ENCODE results near the gene PADI3. TPM values are rescaled to one million over a fixed set of nuclear protein-coding genes. Genes with fewer than 3 reads are reported as not detected.

PADI3 gene
- total RNA-seq, 4 donors from 2014 or later, result 2.4 to 11.2 (median 2.7) TPM; not detected in 1

DNA sequence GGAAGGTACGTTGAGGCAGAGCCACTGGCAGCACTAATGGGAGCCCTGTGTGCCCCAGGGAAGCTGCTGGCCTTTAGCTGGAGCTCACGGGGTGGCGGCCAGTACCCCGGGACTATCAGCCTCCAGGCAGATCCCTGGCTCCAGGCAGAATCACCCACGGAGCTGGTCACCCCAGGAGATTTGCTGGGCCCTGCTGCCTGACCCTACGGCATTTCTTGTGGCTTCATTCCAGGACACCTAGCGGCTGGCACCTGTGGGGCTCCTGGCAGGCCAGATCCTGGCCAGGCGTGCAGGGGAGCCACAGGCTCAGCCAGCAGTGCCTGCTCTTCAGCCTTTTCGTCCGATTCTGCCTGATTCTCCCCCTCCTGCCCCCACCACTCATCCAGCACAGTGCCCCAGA, 36.9 kb upstream of the PADI3 start:
- DNase-seq (ENCODE audit: low spot score in 2 of 2), result no peak
- WGBS, result 51% methylated on average over 4 of the region's 10 CpGs
- no peak for TF ChIP-seq POLR2A (IDR thresholded peaks at IDR 0.05)
- TF ChIP-seq, protein P1, sequence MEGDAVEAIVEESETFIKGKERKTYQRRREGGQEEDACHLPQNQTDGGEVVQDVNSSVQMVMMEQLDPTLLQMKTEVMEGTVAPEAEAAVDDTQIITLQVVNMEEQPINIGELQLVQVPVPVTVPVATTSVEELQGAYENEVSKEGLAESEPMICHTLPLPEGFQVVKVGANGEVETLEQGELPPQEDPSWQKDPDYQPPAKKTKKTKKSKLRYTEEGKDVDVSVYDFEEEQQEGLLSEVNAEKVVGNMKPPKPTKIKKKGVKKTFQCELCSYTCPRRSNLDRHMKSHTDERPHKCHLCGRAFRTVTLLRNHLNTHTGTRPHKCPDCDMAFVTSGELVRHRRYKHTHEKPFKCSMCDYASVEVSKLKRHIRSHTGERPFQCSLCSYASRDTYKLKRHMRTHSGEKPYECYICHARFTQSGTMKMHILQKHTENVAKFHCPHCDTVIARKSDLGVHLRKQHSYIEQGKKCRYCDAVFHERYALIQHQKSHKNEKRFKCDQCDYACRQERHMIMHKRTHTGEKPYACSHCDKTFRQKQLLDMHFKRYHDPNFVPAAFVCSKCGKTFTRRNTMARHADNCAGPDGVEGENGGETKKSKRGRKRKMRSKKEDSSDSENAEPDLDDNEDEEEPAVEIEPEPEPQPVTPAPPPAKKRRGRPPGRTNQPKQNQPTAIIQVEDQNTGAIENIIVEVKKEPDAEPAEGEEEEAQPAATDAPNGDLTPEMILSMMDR (IDR thresholded peaks at IDR 0.05), result no peak
- no peak for TF ChIP-seq EP300 (IDR thresholded peaks at IDR 0.05)
- no peak for TF ChIP-seq POLR2AphosphoS5 (IDR thresholded peaks at IDR 0.05)
- Histone ChIP-seq H3K4me1 (peaks cover 17% of the 10 kb centered on the region), H3K4me3 (no peak overlapping the region), H3K9me3 (no peaks in the 10 kb centered on the region), H3K27ac (no peak overlapping the region), H3K36me3 (no peaks in the 10 kb centered on the region), H3K27me3 (peaks cover 41% of the 10 kb centered on the region)

DNA sequence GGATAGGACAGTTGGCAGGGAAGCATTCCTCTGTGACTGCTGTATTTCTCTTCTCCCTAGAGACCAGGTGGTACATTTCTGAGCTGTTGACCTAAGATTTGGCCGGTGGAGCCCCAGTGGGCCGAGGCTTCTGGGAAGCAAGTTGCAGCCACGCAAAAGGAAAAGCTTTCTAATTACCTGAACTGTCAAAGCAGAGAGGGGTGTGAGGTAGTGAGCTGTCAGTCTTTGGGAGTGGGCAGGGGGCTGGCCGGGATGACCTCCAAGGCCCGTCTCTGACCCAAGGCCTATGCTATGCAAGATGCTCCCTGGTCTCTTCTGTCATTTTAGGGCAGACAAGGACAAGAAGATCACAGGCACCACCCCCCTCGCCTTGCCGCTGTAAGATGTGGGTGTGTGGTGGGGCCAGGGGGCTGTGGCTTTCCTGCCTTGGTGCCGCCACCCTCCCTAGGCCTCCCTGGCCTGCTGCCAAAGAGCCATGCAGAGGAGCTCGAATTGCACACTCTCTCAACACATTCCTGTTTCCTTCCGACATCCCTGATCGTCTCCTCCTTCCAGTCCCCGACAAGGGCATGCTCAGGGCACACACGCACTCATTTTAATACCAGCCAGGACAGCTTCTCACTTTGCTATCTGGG, 36.3 kb upstream of the PADI3 start:
- no peak overlapping the region for H3K4me3 ChIP-seq
- H3K27me3 ChIP-seq, result peaks cover 41% of the 10 kb centered on the region
- H3K4me1 ChIP-seq, result peaks cover 17% of the 10 kb centered on the region
- H3K9me3 ChIP-seq, result no peaks in the 10 kb centered on the region
- WGBS, result 37% methylated on average over 13 of the region's 13 CpGs
- DNase-seq (ENCODE audit: low spot score in 2 of 2), result no peak
- no peak for TF ChIP-seq POLR2AphosphoS5 (IDR thresholded peaks at IDR 0.05)
- TF ChIP-seq, protein P1 (IDR thresholded peaks at IDR 0.05), result no peak
- no peak for TF ChIP-seq EP300 (IDR thresholded peaks at IDR 0.05)
- no peak for TF ChIP-seq POLR2A (IDR thresholded peaks at IDR 0.05)
- no peaks in the 10 kb centered on the region for H3K36me3 ChIP-seq
- H3K27ac ChIP-seq, result no peak overlapping the region

DNA sequence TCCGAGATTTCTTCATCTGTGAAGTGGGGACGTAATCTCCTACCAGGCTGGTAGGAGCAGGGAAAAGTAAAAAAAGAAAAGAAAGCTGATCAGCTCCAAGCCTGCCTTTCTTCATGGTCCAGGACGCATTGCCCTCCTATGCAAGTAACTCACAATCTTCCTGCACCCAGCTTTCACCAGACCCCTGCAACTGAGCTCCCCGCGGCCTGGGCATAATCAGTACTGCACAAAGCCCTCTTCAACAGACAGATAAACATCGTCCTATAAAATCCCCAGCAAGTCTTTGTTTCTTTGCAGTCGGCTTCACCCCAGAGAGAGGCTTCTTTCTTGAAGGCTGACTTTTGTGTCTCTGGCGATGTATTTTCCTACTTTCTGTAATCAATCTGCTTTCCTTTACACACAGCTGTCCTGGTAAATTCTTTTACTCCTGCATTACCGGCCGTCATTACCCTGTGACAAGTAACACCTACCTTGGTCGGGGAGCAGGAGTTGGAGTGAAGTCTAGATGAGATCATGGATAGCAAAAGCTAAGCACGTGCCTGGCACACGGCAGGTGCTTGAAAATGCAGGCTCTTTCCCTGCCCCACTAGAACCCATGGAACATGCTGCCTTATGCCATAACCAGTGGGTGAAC, 35.6 kb upstream of the PADI3 start:
- Histone ChIP-seq H3K4me1 (peaks cover 17% of the 10 kb centered on the region), H3K27ac (no peak overlapping the region), H3K36me3 (no peaks in the 10 kb centered on the region), H3K27me3 (peaks cover 41% of the 10 kb centered on the region), H3K4me3 (no peak overlapping the region), H3K9me3 (no peaks in the 10 kb centered on the region)
- TF ChIP-seq, protein P1 (IDR thresholded peaks at IDR 0.05), result no peak
- WGBS, result 57% methylated on average over 13 of the region's 13 CpGs
- no peak for DNase-seq (ENCODE audit: low spot score in 2 of 2)

DNA sequence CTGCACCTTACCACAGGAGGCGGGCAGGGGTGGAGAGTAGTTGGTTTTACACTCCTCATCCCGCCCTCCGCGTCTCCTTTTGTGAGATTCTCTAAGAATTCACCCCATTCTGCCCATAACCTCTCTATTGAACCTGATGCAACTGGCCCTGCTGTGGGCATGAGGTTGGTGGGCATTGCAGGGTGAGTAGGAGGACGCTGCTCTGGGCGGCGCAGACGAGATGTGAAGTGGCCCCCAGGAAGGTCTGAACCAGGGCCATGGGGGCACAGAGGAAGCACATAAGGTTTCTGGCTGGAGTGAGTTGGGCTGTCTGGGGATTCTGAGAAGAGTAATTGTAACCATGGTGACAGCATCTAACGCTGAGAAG, 35.1 kb upstream of the PADI3 start:
- 73% methylated on average over 9 of the region's 9 CpGs for WGBS
- H3K27ac ChIP-seq, result no peak overlapping the region
- H3K27me3 ChIP-seq, result peaks cover 45% of the 10 kb centered on the region

DNA sequence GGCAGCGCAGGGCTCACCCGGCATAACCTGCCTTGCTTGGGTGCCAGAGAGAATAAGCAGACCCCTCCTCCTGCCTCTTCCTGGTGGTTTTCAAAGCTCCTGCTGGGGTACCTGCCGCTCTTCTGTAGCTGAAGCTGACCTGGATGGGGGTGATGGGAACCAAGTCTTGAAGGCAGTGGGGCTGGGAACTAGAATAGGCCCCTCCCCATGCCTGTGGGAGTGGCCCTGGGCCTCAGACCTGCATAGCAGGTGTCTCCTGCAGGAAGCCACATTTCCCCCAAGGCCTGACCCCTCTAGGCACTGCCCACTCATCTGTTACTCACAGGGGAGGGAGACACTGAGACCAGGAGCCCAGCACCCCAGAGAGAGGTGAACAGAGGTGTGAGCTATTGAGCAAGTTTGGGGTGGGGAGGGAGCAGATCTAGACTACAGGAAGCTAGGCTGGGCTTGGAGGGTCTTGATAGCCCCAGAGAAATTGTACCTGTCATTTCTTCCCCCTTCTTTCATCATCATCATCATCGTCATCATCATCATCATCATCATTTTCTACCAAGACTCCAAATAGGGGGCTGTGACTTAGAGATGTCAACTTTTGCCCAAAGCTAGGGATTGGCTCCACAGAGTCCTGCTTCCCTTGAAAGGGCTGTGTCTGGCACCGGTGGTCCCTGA, 33.9 kb upstream of the PADI3 start:
- H3K36me3 ChIP-seq, result no peaks in the 10 kb centered on the region
- no peak for DNase-seq (ENCODE audit: low spot score in 2 of 2)
- TF ChIP-seq EP300 (IDR thresholded peaks at IDR 0.05), result no peak
- H3K4me3 ChIP-seq, result no peak overlapping the region
- WGBS, result 65% methylated on average over 2 of the region's 5 CpGs
- H3K4me1 ChIP-seq, result peaks cover 17% of the 10 kb centered on the region
- H3K27ac ChIP-seq, result no peak overlapping the region
- peaks cover 55% of the 10 kb centered on the region for H3K27me3 ChIP-seq
- no peaks in the 10 kb centered on the region for H3K9me3 ChIP-seq

More for the DNA sequence above, 35.1 kb upstream of the PADI3 start:
- TF ChIP-seq, protein P1 (IDR thresholded peaks at IDR 0.05), result no peak
- TF ChIP-seq POLR2A (IDR thresholded peaks at IDR 0.05), result no peak
- TF ChIP-seq POLR2AphosphoS5 (IDR thresholded peaks at IDR 0.05), result no peak
- no peak for TF ChIP-seq EP300 (IDR thresholded peaks at IDR 0.05)
- Histone ChIP-seq H3K36me3 (no peaks in the 10 kb centered on the region), H3K4me1 (peaks cover 17% of the 10 kb centered on the region), H3K4me3 (no peak overlapping the region), H3K9me3 (no peaks in the 10 kb centered on the region)
- DNase-seq (ENCODE audit: low spot score in 2 of 2), result no peak
